GM10248 (cell line): ENCODE data around the gene JDP2.

Experiments used
- CTCF ChIA-PET: fragments of 300-600 bp; sonication (Branson Sonifier 250); formaldehyde crosslinking; extraction: SDS; loops from one replicate; lab custom pipeline; 2021; ENCODE audit warnings: antibody characterized with exemption; lab: Yijun Ruan, JAX
- POLR2A ChIA-PET: fragments of 350-650 bp; sonication (Branson Sonifier 250); formaldehyde crosslinking; extraction: SDS; loops from one replicate; lab custom pipeline; 2020; ENCODE audit warnings: antibody characterized with exemption; lab: Yijun Ruan, JAX
- DNase-seq: peaks from one replicate; pipeline ENCODE4 v3.0.0; 2012; ENCODE audit errors: extremely low spot score
- TF ChIP-seq, protein P1 (sequence below): IDR thresholded peaks from 2 replicates; pipeline ENCODE4 v1.5.1; 2012; ENCODE audit warnings: mild to moderate bottlenecking, low read depth; ENCODE audit errors: extremely low read depth, missing control alignments, control extremely low read depth

Gene JDP2

GRCh38 chr14:75406856-75407255 lies 21.0 kb upstream of the JDP2 start:
- TF ChIP-seq, protein P1, sequence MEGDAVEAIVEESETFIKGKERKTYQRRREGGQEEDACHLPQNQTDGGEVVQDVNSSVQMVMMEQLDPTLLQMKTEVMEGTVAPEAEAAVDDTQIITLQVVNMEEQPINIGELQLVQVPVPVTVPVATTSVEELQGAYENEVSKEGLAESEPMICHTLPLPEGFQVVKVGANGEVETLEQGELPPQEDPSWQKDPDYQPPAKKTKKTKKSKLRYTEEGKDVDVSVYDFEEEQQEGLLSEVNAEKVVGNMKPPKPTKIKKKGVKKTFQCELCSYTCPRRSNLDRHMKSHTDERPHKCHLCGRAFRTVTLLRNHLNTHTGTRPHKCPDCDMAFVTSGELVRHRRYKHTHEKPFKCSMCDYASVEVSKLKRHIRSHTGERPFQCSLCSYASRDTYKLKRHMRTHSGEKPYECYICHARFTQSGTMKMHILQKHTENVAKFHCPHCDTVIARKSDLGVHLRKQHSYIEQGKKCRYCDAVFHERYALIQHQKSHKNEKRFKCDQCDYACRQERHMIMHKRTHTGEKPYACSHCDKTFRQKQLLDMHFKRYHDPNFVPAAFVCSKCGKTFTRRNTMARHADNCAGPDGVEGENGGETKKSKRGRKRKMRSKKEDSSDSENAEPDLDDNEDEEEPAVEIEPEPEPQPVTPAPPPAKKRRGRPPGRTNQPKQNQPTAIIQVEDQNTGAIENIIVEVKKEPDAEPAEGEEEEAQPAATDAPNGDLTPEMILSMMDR, result no peak
- no peak for DNase-seq
- CTCF ChIA-PET, result interaction anchor here (2.0 kb wide), 1 partner anchor 47 kb away, joined by 5 read pairs; no protein-coding TSS in a partner anchor
- POLR2A ChIA-PET, result no interaction called here

DNA sequence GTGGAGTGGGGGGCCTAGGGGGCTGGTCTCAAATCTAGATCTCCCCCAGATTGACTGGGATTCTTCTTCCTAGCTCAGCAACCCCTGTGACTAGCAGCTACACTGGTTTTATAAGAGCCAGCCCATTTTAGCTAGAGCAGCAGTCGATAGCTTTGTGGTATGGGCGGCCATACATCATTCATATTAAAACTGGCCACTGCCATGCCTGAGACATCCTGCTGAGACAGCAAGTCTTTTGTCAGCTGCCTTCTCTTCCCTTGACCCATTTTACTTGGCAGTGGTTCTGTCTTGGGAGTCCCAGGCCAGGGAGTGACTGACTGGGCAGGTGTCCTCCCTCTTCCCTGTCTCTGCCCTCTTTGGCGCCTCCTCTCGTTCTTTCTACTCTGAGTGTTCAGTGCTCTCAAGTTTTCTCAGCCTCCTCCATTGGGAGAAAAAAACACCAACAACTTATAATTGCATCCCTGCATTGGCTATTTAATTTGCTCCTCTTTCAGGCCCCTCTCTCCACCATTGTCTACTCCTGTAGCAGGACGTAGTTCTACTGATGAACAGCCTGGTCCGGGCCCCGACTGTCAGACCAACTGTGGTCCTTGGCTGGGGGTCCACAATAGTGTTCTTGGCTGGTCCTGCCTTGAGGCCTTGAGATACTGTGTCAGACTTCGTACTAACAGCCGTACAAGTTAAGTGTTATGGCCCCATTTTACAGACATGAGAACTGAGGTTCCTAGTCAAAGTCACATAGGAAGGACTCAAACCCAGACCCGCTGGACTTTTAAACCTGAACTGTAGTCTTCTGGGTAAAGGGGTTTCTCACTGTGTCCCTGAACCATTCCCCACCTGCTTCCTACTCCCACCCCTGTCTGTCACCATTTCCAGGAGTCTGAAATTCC lies 18.3 kb upstream of the JDP2 start:
- CTCF ChIA-PET, result interaction anchor here (1.1 to 1.6 kb wide), 2 partner anchors 12 to 28 kb away, joined by 3 to 4 read pairs; no protein-coding TSS in a partner anchor
- TF ChIP-seq, protein P1, result no peak
- POLR2A ChIA-PET, result no interaction called here
- DNase-seq, result no peak

- no peak for DNase-seq
- ChIA-PET POLR2A (interaction anchor here (0.6 kb wide), 1 partner anchor 18 kb away, joined by 3 read pairs; no protein-coding TSS in a partner anchor), CTCF (no interaction called here)
- TF ChIP-seq, protein P1, result no peak
Measured at GRCh38 chr14:75411214-75411540, 16.6 kb upstream of the JDP2 start.

- DNase-seq, result no peak
- CTCF ChIA-PET, result interaction anchor here (1.2 kb wide), 2 partner anchors 41 to 76 kb away, joined by 3 read pairs; no protein-coding TSS in a partner anchor
- TF ChIP-seq, protein P1, result no peak
- POLR2A ChIA-PET, result no interaction called here
Measured at GRCh38 chr14:75413013-75413412, 14.8 kb upstream of the JDP2 start.

- POLR2A ChIA-PET, result no interaction called here
- CTCF ChIA-PET, result interaction anchor here (1.1 to 1.4 kb wide), 4 partner anchors 12 to 30 kb away, joined by 3 to 5 read pairs (median 4); no protein-coding TSS in a partner anchor
- no peak for DNase-seq
- TF ChIP-seq, protein P1, result no peak
Measured at GRCh38 chr14:75417674-75418073, 10.1 kb upstream of the JDP2 start.

GRCh38 chr14:75418850-75419768 lies 8.7 kb upstream of the JDP2 start:
- POLR2A ChIA-PET, result no interaction called here
- peak; percentile 82 for DNase-seq
- TF ChIP-seq, protein P1, result no peak
- CTCF ChIA-PET, result interaction anchor here (1.0 to 1.6 kb wide), 4 partner anchors 13 to 125 kb away, joined by 3 to 4 read pairs (median 4); no protein-coding TSS in a partner anchor
